GM21529 (cell line): Measurements from ENCODE around the gene OSBPL8.
"Not testable (repeated sequence)": the region's sequence is repeated elsewhere in the genome, so short reads cannot be mapped to it uniquely, and the experiment has no call there.

Source experiments
- ATAC-seq: cut with Tn5 transposase; IDR thresholded peaks from one replicate; pipeline ENCODE4 v1.9.1; 2021; ENCODE audit not compliant: unreplicated experiment

OSBPL8 gene

GRCh38 chr12:76375939-76376338 is 183.6 kb downstream of the OSBPL8 start:
- no peak for ATAC-seq

GRCh38 chr12:76375470-76375869 is 184.1 kb downstream of the OSBPL8 start:
- ATAC-seq: no peak

- ATAC-seq: no peak
Measured at GRCh38 chr12:76374386-76375020, 185.1 kb downstream of the OSBPL8 start.

GRCh38 chr12:76368230-76368629 is 191.3 kb downstream of the OSBPL8 start:
- no peak for ATAC-seq

DNA sequence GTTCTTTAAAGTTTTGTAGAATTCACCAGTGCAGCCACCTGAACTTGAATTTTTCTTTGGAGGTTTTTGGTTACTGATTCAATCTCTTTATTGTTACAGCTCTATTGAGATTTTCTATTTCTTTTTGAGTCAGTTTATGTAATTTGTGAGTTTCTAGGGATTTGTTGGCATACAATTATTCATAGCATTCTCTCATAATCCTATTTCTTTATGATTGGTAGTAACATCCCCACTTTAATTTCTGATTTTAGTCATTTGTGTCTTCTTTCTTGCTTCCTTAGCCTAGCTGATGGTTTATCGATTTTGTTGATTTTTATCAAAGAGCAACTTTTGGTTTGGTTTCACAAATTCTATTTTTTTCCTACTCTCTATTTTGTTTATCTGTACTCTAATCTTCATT is 193.4 kb downstream of the OSBPL8 start:
- ATAC-seq: no peak

DNA sequence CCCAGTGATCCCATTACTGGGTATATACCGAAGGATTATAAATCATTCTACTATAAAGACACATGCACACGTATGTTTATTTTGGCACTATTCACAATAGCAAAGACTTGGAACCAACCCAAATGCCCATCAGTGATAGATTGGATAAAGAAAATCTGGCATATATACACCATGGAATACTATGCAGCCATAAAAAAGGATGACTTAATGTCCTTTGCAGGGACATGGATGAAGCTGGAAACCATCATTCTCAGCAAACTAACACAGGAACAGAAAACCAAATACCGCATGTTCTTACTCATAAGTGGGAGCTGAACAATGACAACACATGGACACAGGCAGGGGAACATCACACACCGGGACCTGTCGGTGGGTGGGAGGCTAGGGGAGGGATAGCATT is 195.4 kb downstream of the OSBPL8 start:
- ATAC-seq: not testable (repeated sequence)

GRCh38 chr12:76360316-76360715 is 199.3 kb downstream of the OSBPL8 start:
- no peak for ATAC-seq

- no peak for ATAC-seq
Measured at GRCh38 chr12:76356071-76356470, 203.5 kb downstream of the OSBPL8 start.

- ATAC-seq: peak; percentile 95
Measured at GRCh38 chr12:76348079-76348901, 211.3 kb downstream of the OSBPL8 start, which contains the start of gene BBS10. TSS of gene BBS10 (minus strand) at chr12:76348415. CDS start at chr12:76348358, 57 bp downstream.

GRCh38 chr12:76346798-76347420 is 212.7 kb downstream of the OSBPL8 start:
- peak; percentile 44 for ATAC-seq

DNA sequence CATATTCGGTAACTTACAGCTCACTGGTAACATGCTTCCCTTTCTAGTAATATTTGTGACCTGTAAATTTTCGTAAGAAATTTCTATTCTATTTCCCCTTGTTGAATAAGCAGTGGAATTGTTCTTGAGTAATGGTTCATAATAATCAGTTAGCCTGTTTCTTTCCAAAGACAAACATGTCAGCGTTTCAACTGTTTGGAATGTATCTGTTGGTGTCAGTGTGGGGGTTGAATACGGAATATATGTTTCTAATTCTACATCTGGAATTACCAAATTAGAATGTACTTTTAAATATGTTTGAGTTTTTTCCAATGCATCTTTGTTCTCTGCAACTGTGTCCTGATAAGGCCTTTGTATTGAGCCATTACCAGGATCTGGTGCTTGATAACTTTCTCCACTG is 213.3 kb downstream of the OSBPL8 start:
- no peak for ATAC-seq

DNA sequence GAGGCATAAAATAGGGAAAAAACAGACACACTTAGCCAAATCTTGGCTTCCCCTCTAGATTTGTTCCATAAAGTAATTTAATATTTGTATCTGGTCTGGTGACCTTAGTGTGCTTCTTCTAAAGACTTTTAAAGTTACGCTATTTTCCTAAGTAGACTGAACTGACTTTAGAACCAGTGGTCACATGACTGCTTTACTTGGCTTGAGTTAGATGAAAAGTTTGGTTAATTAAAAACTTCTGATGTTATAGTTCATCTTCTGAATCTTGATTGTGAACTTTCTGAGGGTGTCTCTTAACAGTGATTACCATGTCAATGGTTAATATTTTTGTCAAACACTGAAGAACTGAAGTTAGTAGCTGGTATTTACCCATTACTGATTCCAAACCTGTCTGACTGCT is 214.0 kb downstream of the OSBPL8 start:
- no peak for ATAC-seq

GRCh38 chr12:76341436-76342030 is 218.0 kb downstream of the OSBPL8 start:
- ATAC-seq: no peak

GRCh38 chr12:76340680-76341435 is 218.7 kb downstream of the OSBPL8 start:
- ATAC-seq: no peak

- no peak for ATAC-seq
Measured at GRCh38 chr12:76337583-76337982, 222.0 kb downstream of the OSBPL8 start.

GRCh38 chr12:76332606-76333005 is 227.0 kb downstream of the OSBPL8 start:
- ATAC-seq: no peak

- ATAC-seq: no peak
Measured at GRCh38 chr12:76329606-76330005, 230.0 kb downstream of the OSBPL8 start.

- ATAC-seq: no peak
Measured at GRCh38 chr12:76329159-76329558, 230.4 kb downstream of the OSBPL8 start.

- ATAC-seq: not testable (repeated sequence)
Measured at GRCh38 chr12:76319595-76320319, 239.8 kb downstream of the OSBPL8 start.
